WTC11 (cell line): ENCODE data around the gene TECR. TPM values are rescaled to one million over a fixed set of nuclear protein-coding genes. Genes with fewer than 3 reads are reported as not detected.
A peak's percentile ranks its signal among the peaks of the same experiment; 100 is the strongest.

ENCODE experiments used
- ATAC-seq: fragments of 200-7000 bp; cut with Tn5 transposase; 2 replicates; pipeline ENCODE4 v1.10.0; 2021; ENCODE audit warnings: mild to moderate bottlenecking, moderate library complexity
- CTCF ChIA-PET: fragments of 300-600 bp; sonication (Branson Sonifier 250); formaldehyde crosslinking; loops from one replicate; lab custom pipeline; 2021; ENCODE audit warnings: antibody characterized with exemption; lab: Charles Lee
- POLR2A ChIA-PET: fragments of 350-600 bp; sonication (Branson Sonifier 250); formaldehyde crosslinking; loops from one replicate; lab custom pipeline; 2021; ENCODE audit warnings: antibody characterized with exemption; lab: Charles Lee
- DNase-seq: peaks from one replicate; pipeline ENCODE4 v3.0.0; 2021; ENCODE audit warnings: low spot score
- H3K27ac Mint-ChIP-seq: 2 replicates; pipeline ENCODE4 v1.8.0; 2021; ENCODE audit warnings: mixed read lengths
- H3K27me3 Mint-ChIP-seq: 2 replicates; pipeline ENCODE4 v1.8.0; 2021; ENCODE audit warnings: low read depth, mild to moderate bottlenecking, moderate library complexity, mixed read lengths
- H3K36me3 Mint-ChIP-seq: 2 replicates; pipeline ENCODE4 v1.8.0; 2021; ENCODE audit warnings: mixed read lengths
- H3K4me1 Mint-ChIP-seq: 2 replicates; pipeline ENCODE4 v1.8.0; 2022; ENCODE audit warnings: mixed read lengths
- H3K4me3 Mint-ChIP-seq: 2 replicates; pipeline ENCODE4 v1.8.0; 2021; ENCODE audit warnings: mild to moderate bottlenecking, moderate library complexity, mixed read lengths
- H3K9me3 Mint-ChIP-seq: 2 replicates; pipeline ENCODE4 v1.8.0; 2021; ENCODE audit warnings: mixed read lengths
- AFF4 ChIP-seq: sonication (generic); formaldehyde crosslinking; IDR thresholded peaks from 2 replicates; pipeline ENCODE4 v1.8.1; 2023; ENCODE audit warnings: mild to moderate bottlenecking, missing genetic modification reagents, borderline replicate concordance
- CREM ChIP-seq: sonication (generic); formaldehyde crosslinking; IDR thresholded peaks from 2 replicates; pipeline ENCODE4 v1.8.1; 2022; ENCODE audit warnings: mild to moderate bottlenecking, missing genetic modification reagents, moderate library complexity
- CTCF ChIP-seq: fragments of 200-600 bp; IDR thresholded peaks from 2 replicates; pipeline ENCODE4 v1.8.0; 2022; ENCODE audit warnings: antibody characterized with exemption
- ELF4 ChIP-seq: sonication (generic); formaldehyde crosslinking; IDR thresholded peaks from 2 replicates; pipeline ENCODE4 v1.8.1; 2022; ENCODE audit warnings: low read depth, mild to moderate bottlenecking, moderate library complexity, missing genetic modification reagents
- EMX1 ChIP-seq: fragments of 250-450 bp; sonication (Bioruptor Pico); IDR thresholded peaks from 2 replicates; pipeline ENCODE4 v1.8.0; 2021; ENCODE audit warnings: mild to moderate bottlenecking
- ETV6 ChIP-seq: sonication (generic); formaldehyde crosslinking; IDR thresholded peaks from 2 replicates; pipeline ENCODE4 v1.8.1; 2022; ENCODE audit warnings: mild to moderate bottlenecking, missing genetic modification reagents
- FOXK1 ChIP-seq: sonication (generic); formaldehyde crosslinking; IDR thresholded peaks from 2 replicates; pipeline ENCODE4 v1.8.0; 2022; ENCODE audit warnings: mild to moderate bottlenecking, moderate library complexity, missing genetic modification reagents
- KAT7 ChIP-seq: sonication (generic); formaldehyde crosslinking; IDR thresholded peaks from 2 replicates; pipeline ENCODE4 v1.8.1; 2023; ENCODE audit warnings: missing genetic modification reagents, mild to moderate bottlenecking, borderline replicate concordance
- NR3C1 ChIP-seq: sonication (generic); formaldehyde crosslinking; conservative IDR thresholded peaks from 2 replicates; pipeline ENCODE4 v1.8.1; 2023; ENCODE audit warnings: low read depth, mild to moderate bottlenecking, missing genetic modification reagents
- RORB ChIP-seq: fragments of 250-450 bp; sonication (Bioruptor Pico); IDR thresholded peaks from 2 replicates; pipeline ENCODE4 v1.9.0; 2021; ENCODE audit warnings: mild to moderate bottlenecking
- SP1 ChIP-seq: sonication (generic); formaldehyde crosslinking; conservative IDR thresholded peaks from 2 replicates; pipeline ENCODE4 v1.8.1; 2022; ENCODE audit warnings: missing genetic modification reagents
- STAT6 ChIP-seq: sonication (generic); formaldehyde crosslinking; conservative IDR thresholded peaks from 2 replicates; pipeline ENCODE4 v1.8.1; 2023; ENCODE audit warnings: mild to moderate bottlenecking, low read depth, missing genetic modification reagents, moderate library complexity
- TEAD4 ChIP-seq: sonication (generic); formaldehyde crosslinking; IDR thresholded peaks from 2 replicates; pipeline ENCODE4 v1.8.0; 2022; ENCODE audit warnings: mild to moderate bottlenecking, missing genetic modification reagents
- USF2 ChIP-seq: sonication (generic); formaldehyde crosslinking; IDR thresholded peaks from 2 replicates; pipeline ENCODE4 v1.8.1; 2023; ENCODE audit warnings: mild to moderate bottlenecking, missing genetic modification reagents, moderate library complexity
- ZBTB21 ChIP-seq: sonication (generic); formaldehyde crosslinking; IDR thresholded peaks from 2 replicates; pipeline ENCODE4 v1.8.1; 2023; ENCODE audit warnings: mild to moderate bottlenecking, missing genetic modification reagents, borderline replicate concordance
- ZMAT4 ChIP-seq: fragments of 250-450 bp; sonication (Bioruptor Pico); IDR thresholded peaks from 2 replicates; pipeline ENCODE4 v1.9.0; 2021; ENCODE audit warnings: mild to moderate bottlenecking
- ZNF121 ChIP-seq: sonication (generic); formaldehyde crosslinking; IDR thresholded peaks from 2 replicates; pipeline ENCODE4 v1.8.0; 2023; ENCODE audit warnings: missing genetic modification reagents
- ZNF317 ChIP-seq: sonication (generic); formaldehyde crosslinking; IDR thresholded peaks from 2 replicates; pipeline ENCODE4 v1.8.1; 2023; ENCODE audit warnings: low read depth, mild to moderate bottlenecking, moderate library complexity, missing genetic modification reagents, borderline replicate concordance
- total RNA-seq: library from RNA; stranded (reverse); gene quantifications from 3 replicates; pipeline ENCODE4 v1.2.3, GENCODE V29; 2021

The TECR gene
- total RNA-seq, 1 experiment from 2014 or later = 161 TPM

GRCh38 chr19:14566712-14567077 is 37.3 kb downstream of the TECR start (continued):
- no peak for TF ChIP-seq AFF4 (CRISPR knock-in tag)
- TF ChIP-seq ZNF317 (CRISPR knock-in tag) = no peak
- no peak for TF ChIP-seq STAT6
- no peak for TF ChIP-seq ELF4 (CRISPR knock-in tag)

- peaks cover 4% of the 10 kb centered on the region for H3K36me3 Mint-ChIP-seq
- no peak overlapping the region for H3K4me3 Mint-ChIP-seq
- peaks cover 17% of the 10 kb centered on the region for H3K4me1 Mint-ChIP-seq
- CTCF ChIA-PET = interaction anchor here (0.7 to 1.2 kb wide), 2 partner anchors 10 to 120 kb away, joined by 3 to 4 read pairs; no protein-coding TSS in a partner anchor
- no peak for ATAC-seq
- no peak for TF ChIP-seq ZMAT4
- no peak for TF ChIP-seq ZNF317 (CRISPR knock-in tag)
- TF ChIP-seq, all 79 proteins: peak for 0
- Mint-ChIP-seq H3K9me3 (no peaks in the 10 kb centered on the region), H3K27me3 (no peaks in the 10 kb centered on the region), H3K27ac (no peak overlapping the region)
- DNase-seq = no peak
- POLR2A ChIA-PET = no interaction called here
Measured at GRCh38 chr19:14567079-14567478, 37.7 kb downstream of the TECR start.

- no peak for ATAC-seq
- H3K27me3 Mint-ChIP-seq = no peaks in the 10 kb centered on the region
- H3K36me3 Mint-ChIP-seq = peaks cover 2% of the 10 kb centered on the region
- no peaks in the 10 kb centered on the region for H3K9me3 Mint-ChIP-seq
- TF ChIP-seq ZNF121 (CRISPR knock-in tag) (peak; percentile 83), NR3C1 (no peak), ZBTB21 (CRISPR knock-in tag) (no peak)
- no peak for DNase-seq
- peaks cover 7% of the 10 kb centered on the region for H3K4me1 Mint-ChIP-seq
- ChIA-PET POLR2A (interaction anchor here (1.4 kb wide), 1 partner anchor 52 kb away, joined by 3 read pairs; no protein-coding TSS in a partner anchor), CTCF (interaction anchor here (0.7 to 7.4 kb wide), 6 partner anchors 9 to 166 kb away, joined by 3 to 224 read pairs (median 9); partner anchors contain the start of gene ZNF333)
- 0 out of 2 replicates have a peak overlapping the region, but pooled peaks have one; percentile 60 for H3K27ac Mint-ChIP-seq
- H3K4me3 Mint-ChIP-seq = peak overlapping the region; percentile 97
Measured at GRCh38 chr19:14570864-14571527, 41.6 kb downstream of the TECR start.

- POLR2A ChIA-PET = interaction anchor here (1.0 to 1.4 kb wide), 3 partner anchors 9 to 118 kb away, joined by 3 to 4 read pairs (median 3); partner anchors contain the start of gene ZNF333
- TF ChIP-seq ETV6 (peak; percentile 57), USF2 (CRISPR knock-in tag) (peak; percentile 40; the same call in 1 of the 2 replicates), CTCF (0 out of 2 replicates have a peak, but pooled peaks have one; percentile 18), SP1 (peak; percentile 78; the same call in 1 of the 2 replicates), KAT7 (CRISPR knock-in tag) (0 out of 2 replicates have a peak, but pooled peaks have one; percentile 79), RORB (CRISPR knock-in tag) (no peak), FOXK1 (CRISPR knock-in tag) (peak; percentile 70), CREM (CRISPR knock-in tag) (peak; percentile 78), TEAD4 (CRISPR knock-in tag) (peak; percentile 63; the same call in 1 of the 2 replicates), EMX1 (CRISPR knock-in tag) (no peak)
Measured at GRCh38 chr19:14571695-14572490, 42.5 kb downstream of the TECR start, which contains the start of gene NDUFB7. Gene NDUFB7 (minus strand): TSS chr19:14572066. CDS start chr19:14572000, 66 bp downstream.

More at GRCh38 chr19:14571695-14572490, 42.5 kb downstream of the TECR start, which contains the start of gene NDUFB7:
- Mint-ChIP-seq H3K36me3 (peaks cover 2% of the 10 kb centered on the region), H3K4me3 (peak within 1 kb of the TSS; percentile 97), H3K4me1 (peaks cover 7% of the 10 kb centered on the region), H3K27me3 (no peaks in the 10 kb centered on the region), H3K9me3 (no peaks in the 10 kb centered on the region), H3K27ac (peak within 1 kb of the TSS; percentile 95)
- ATAC-seq = peak; percentile 92
- CTCF ChIA-PET = interaction anchor here (0.6 to 7.4 kb wide), 11 partner anchors 10 to 319 kb away, joined by 3 to 224 read pairs (median 5); partner anchors contain the start of gene ZNF333
- DNase-seq = peak; percentile 90
